Activated CD4-positive, CD25-positive, alpha-beta regulatory T cell treated with anti-CD3 and anti-CD28 coated beads, Interleukin-2, amount 50 U/mL, for 24 hours (primary cell): ENCODE data around the gene KLHL29.

Experiments used
- ATAC-seq, 2 donors: fragments of 150-1000 bp; cut with Tn5 transposase; one replicate each; pipeline ENCODE4 v1.10.0; 2021; ENCODE audit warnings: mild to moderate bottlenecking in 1 of 2, moderate library complexity in 1 of 2

Gene KLHL29

GRCh38 chr2:23518481-23519333 lies 133.7 kb downstream of the KLHL29 start:
- ATAC-seq, result no peak

GRCh38 chr2:23519334-23519651 lies 134.3 kb downstream of the KLHL29 start:
- ATAC-seq, result no peak

GRCh38 chr2:23520256-23520655 lies 135.3 kb downstream of the KLHL29 start:
- no peak for ATAC-seq

- ATAC-seq, result no peak
Measured at GRCh38 chr2:23521060-23521459, 136.1 kb downstream of the KLHL29 start.

GRCh38 chr2:23522726-23523372 lies 137.9 kb downstream of the KLHL29 start:
- ATAC-seq, result no peak

GRCh38 chr2:23523373-23524260 lies 138.6 kb downstream of the KLHL29 start:
- ATAC-seq, result no peak

- no peak for ATAC-seq
Measured at GRCh38 chr2:23524261-23524706, 139.3 kb downstream of the KLHL29 start.

- ATAC-seq, result no peak
Measured at GRCh38 chr2:23525137-23525765, 140.3 kb downstream of the KLHL29 start.

GRCh38 chr2:23526114-23526513 lies 141.1 kb downstream of the KLHL29 start:
- ATAC-seq, result peak in 1 of 2 donors; percentile 24

GRCh38 chr2:23526835-23527790 lies 142.1 kb downstream of the KLHL29 start:
- ATAC-seq, result no peak

- no peak for ATAC-seq
Measured at GRCh38 chr2:23528171-23528570, 143.2 kb downstream of the KLHL29 start.

GRCh38 chr2:23528690-23529089 lies 143.7 kb downstream of the KLHL29 start:
- no peak for ATAC-seq

GRCh38 chr2:23529659-23530058 lies 144.7 kb downstream of the KLHL29 start:
- ATAC-seq, result no peak

- ATAC-seq, result no peak
Measured at GRCh38 chr2:23530206-23530908, 145.4 kb downstream of the KLHL29 start.

GRCh38 chr2:23530909-23531276 lies 145.9 kb downstream of the KLHL29 start:
- ATAC-seq, result no peak

- no peak for ATAC-seq
Measured at GRCh38 chr2:23531280-23531679, 146.3 kb downstream of the KLHL29 start.

- no peak for ATAC-seq
Measured at GRCh38 chr2:23531881-23532280, 146.9 kb downstream of the KLHL29 start.

GRCh38 chr2:23532391-23533337 lies 147.7 kb downstream of the KLHL29 start:
- peak; percentile 53 to 66 for ATAC-seq

GRCh38 chr2:23533338-23533695 lies 148.3 kb downstream of the KLHL29 start:
- no peak for ATAC-seq

GRCh38 chr2:23534771-23535170 lies 149.8 kb downstream of the KLHL29 start:
- ATAC-seq, result no peak
